ENCODE data around the gene CD72. TPM values are rescaled to one million over a fixed set of nuclear protein-coding genes. Genes with fewer than 3 reads are reported as not detected.
"Not testable (repeated sequence)": the region's sequence is repeated elsewhere in the genome, so short reads cannot be mapped to it uniquely, and the experiment has no call there.

CD72 gene
- total RNA-seq, 1 donor: 0.86 TPM

DNA sequence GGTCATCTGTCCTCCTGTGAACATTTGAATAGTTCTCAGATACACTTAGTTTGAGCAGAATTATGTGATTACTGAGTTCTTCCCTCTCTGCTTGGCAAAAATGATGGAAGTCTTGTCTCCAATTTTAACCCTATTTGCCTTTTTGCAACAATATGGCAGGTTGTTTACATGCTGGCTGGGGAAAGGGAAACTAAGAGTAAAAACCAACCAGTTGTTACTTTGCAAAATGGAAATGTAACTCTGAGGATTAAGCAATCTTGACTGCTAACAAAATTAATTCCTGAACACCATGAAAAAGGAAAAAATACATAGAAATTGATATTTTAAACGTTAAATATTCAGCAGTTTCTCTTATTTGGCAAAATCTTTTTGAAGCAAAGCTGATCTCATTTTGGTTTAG, 21.4 kb upstream of the CD72 start:
- DNase-seq (ENCODE audit: low read depth): no peak
- TF ChIP-seq, protein P1, sequence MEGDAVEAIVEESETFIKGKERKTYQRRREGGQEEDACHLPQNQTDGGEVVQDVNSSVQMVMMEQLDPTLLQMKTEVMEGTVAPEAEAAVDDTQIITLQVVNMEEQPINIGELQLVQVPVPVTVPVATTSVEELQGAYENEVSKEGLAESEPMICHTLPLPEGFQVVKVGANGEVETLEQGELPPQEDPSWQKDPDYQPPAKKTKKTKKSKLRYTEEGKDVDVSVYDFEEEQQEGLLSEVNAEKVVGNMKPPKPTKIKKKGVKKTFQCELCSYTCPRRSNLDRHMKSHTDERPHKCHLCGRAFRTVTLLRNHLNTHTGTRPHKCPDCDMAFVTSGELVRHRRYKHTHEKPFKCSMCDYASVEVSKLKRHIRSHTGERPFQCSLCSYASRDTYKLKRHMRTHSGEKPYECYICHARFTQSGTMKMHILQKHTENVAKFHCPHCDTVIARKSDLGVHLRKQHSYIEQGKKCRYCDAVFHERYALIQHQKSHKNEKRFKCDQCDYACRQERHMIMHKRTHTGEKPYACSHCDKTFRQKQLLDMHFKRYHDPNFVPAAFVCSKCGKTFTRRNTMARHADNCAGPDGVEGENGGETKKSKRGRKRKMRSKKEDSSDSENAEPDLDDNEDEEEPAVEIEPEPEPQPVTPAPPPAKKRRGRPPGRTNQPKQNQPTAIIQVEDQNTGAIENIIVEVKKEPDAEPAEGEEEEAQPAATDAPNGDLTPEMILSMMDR (IDR thresholded peaks at IDR 0.05; ENCODE audit: insufficient read depth, low read depth, low read length): no peak
- H3K4me3 ChIP-seq (ENCODE audit: low read depth, low read length): no peak overlapping the region

DNA sequence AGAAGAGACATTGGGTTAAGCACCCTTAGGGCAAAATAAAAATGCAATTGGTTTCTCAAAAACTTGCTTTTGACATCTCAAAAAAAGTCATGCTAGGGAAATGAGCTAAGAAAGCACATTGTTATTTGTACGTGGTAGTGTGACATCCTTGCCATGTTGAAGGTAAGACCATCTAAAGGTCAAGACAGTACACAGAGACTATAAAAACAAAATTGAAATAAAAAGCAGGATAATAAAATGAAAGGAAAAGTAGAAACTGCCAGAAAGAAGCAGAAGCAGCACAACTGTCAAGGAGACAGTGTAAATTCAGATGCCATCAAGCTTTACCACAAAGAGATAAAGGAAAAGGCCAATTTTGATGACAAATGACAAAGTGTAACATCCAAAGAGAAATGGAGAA, 21.0 kb upstream of the CD72 start:
- not testable (repeated sequence) for H3K4me3 ChIP-seq (ENCODE audit: low read depth, low read length); DNase-seq (ENCODE audit: low read depth)

DNA sequence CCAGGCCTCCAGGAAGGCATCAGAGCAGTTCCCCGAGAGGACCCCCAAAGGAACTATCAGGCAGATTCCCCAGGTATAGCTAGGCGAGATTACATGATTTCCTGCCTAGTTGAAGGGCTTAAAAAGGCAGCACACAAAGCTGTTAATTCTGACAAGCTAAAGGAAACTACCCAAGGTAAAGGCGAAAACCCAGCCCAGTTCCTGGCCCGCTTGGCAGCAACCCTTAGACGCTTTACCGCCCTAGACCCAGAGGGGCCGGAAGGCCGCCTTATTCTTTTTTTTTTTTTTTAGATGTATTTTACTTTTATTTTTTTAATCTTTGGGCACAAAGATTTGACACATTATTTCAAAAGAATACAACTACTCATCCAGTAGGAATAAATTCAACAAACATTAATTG, 20.5 kb upstream of the CD72 start:
- DNase-seq (ENCODE audit: low read depth); H3K4me3 ChIP-seq (ENCODE audit: low read depth, low read length): not testable (repeated sequence)

DNA sequence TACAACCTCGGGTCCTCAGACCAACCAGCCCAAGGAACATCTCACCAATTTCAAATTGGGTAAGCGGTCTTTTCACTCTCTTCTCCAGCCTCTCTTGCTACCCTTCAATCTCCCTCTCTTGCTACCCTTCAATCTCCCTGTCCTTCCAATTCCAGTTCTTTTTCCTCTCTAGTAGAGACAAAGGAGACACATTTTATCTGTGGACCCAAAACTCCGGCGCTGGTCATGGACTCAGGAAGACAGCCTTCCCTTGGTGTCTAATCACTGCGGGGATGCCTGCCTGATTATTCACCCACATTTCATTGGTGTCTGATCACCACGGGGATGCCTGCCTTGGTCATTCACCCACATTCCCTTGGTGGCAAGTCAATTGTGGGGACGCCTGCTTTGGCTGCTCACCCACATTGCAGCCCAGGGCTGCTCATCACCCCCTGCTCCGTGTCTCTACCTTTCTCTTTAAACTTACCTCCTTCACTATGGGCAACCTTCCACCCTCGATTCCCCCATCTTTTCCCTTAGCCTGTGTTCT, 19.3 kb upstream of the CD72 start:
- not testable (repeated sequence) for H3K4me3 ChIP-seq (ENCODE audit: low read depth, low read length); DNase-seq (ENCODE audit: low read depth)

DNA sequence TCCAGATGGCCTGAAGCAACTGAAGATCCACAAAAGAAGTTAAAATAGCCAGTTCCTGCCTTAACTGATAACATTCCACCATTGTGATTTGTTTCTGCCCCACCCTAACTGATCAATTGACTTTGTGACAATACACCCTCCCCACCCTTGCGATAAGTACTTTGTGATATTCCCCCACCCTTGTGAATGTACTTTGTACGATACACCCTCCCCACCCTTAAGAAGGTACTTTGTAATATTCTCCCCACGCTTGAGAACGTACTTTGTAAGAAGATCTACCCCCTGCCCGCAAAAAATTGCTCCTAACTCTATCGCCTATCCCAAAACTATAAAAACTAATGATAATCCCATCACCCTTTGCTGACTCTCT, 18.6 kb upstream of the CD72 start:
- not testable (repeated sequence) for H3K4me3 ChIP-seq (ENCODE audit: low read depth, low read length)

DNA sequence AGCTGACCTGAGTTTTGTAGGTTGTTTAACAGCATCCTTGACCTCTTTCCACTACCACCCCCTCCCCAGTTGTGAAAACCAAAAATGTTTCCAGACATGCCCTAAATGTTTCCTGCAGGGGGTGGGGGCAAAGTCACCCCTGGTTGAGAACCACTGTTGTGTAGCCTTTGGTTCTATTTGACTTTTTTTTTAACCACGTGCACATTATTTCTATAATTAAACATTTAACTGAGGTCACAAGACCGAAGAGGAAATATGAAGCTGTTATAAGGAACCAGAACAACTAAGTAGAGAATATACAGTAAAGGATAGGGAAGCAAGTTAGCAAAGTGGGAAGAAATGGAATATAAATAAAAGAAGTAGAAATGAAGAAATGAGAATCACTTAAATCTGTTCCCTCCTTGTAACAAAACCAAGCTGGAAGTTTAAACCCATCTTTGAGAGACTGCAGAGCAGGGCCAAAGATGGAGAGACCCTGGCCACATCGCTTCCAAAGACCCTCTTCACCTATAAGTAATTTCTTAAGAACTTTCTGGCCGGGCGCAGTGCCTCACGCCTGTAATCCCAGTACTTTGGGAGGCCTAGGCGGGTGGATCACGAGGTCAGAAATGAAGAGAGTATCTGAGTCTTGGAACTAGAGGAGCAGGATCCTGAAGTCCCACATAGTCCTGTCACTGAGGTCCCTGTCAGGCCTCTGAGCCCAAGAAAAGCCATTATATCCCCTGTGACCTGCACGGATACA, 18.1 kb upstream of the CD72 start:
- no peak overlapping the region for H3K4me3 ChIP-seq (ENCODE audit: low read depth, low read length)
- TF ChIP-seq, protein P1 (IDR thresholded peaks at IDR 0.05; ENCODE audit: insufficient read depth, low read depth, low read length): no peak
- no peak for DNase-seq (ENCODE audit: low read depth)

More for the DNA sequence above, 18.6 kb upstream of the CD72 start:
- not testable (repeated sequence) for DNase-seq (ENCODE audit: low read depth)

DNA sequence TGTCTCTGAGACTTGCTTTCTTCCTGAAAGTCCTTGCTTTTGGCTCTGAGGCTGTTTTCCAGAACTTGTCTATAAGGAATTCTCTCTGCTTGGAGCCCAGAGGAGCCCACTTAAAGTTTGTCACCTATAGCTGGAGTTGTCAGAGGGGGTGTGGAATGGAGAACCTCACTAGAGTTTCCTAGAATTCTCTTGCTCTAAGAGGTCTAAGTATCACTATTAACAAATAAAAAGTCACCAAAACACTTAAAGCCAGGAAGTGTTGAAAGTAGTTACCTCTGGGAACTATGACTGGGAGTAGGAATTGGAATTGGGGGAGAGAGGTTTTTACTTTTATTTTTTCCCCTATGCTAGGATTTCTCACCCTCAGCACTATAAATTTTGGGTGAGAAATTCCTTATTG, 17.5 kb upstream of the CD72 start:
- no peak overlapping the region for H3K4me3 ChIP-seq (ENCODE audit: low read depth, low read length)
- TF ChIP-seq, protein P1 (IDR thresholded peaks at IDR 0.05; ENCODE audit: insufficient read depth, low read depth, low read length): no peak
- DNase-seq (ENCODE audit: low read depth): no peak

DNA sequence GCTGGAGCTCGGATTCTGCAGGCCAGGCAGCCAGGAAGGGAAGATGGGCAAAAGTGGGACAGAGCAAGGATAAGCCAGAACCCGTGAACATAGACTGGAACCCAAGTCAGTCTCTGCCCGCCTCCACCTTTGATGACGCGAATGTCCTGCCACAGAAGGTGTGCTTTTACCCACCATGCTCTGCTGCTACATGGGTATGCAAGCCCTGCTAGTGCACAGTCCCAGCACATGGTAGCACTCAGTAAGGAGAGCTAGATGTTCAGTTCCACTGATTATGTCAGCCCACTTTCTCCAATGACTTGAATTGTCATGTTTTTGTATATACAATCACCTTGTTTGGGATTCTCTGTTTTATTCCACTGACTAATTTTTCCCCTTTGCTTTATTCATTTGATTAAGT, 11.4 kb upstream of the CD72 start:
- no peak for DNase-seq (ENCODE audit: low read depth)
- no peak overlapping the region for H3K4me3 ChIP-seq (ENCODE audit: low read depth, low read length)
- TF ChIP-seq, protein P1 (IDR thresholded peaks at IDR 0.05; ENCODE audit: insufficient read depth, low read depth, low read length): no peak

DNA sequence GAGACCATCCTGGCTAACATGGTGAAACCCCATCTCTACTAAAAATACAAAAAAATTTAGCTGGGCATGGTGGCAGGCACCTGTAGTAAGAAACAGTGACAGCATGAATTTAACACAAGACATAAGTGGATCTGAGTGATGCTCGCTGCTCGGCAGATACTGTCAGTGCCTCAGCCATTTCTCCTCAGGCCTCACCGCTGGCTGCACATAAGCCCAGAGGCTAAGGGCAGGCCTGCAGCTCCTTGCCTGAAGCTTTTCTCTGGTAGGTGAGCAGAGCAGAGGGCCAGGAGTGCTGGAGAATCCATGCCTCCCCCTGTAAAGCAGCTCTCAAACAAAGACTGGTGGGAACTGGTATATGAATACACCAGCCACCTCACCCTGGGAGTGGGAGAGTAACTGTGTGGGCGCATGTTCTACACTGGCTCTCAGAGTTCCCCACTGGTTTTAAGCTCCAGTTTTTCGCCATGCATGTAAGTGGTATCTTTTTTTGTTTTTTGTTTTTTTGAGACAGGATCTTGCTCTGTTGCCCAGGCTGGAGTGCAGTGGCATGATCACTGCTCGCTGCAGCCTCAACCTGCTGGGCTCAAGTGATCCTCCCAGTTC, 10.3 kb upstream of the CD72 start:
- H3K4me3 ChIP-seq (ENCODE audit: low read depth, low read length): no peak overlapping the region
- DNase-seq (ENCODE audit: low read depth): no peak
- TF ChIP-seq, protein P1 (IDR thresholded peaks at IDR 0.05; ENCODE audit: insufficient read depth, low read depth, low read length): no peak

Data from fibroblast of villous mesenchyme (primary cell).